Colonic mucosa (tissue), 4 donors: ENCODE results near the gene TMEM61. TPM values are rescaled to one million over a fixed set of nuclear protein-coding genes. Genes with fewer than 3 reads are reported as not detected.
"Not testable (repeated sequence)": the region's sequence is repeated elsewhere in the genome, so short reads cannot be mapped to it uniquely, and the experiment has no call there.

Experiments used
- DNase-seq: peaks from one replicate; pipeline ENCODE4 v3.0.0-alpha.2; 2020
- H3K27ac ChIP-seq: fragments of 200-600 bp; one replicate; pipeline ENCODE4 v1.8.0; 2021
- H3K27me3 ChIP-seq: fragments of 200-600 bp; one replicate; pipeline ENCODE4 v1.8.0; 2021
- H3K36me3 ChIP-seq: fragments of 200-600 bp; one replicate; pipeline ENCODE4 v1.8.0; 2021
- H3K4me1 ChIP-seq: fragments of 200-600 bp; one replicate; pipeline ENCODE4 v1.8.0; 2021; ENCODE audit warnings: mild to moderate bottlenecking
- H3K4me3 ChIP-seq: fragments of 200-600 bp; one replicate; pipeline ENCODE4 v1.8.0; 2021
- H3K9ac ChIP-seq, 2 donors: one replicate each; pipeline ENCODE4 v1.7.0; 2013; ENCODE audit warnings: control low read depth in 2 of 2, low read depth in 2 of 2, low read length in 2 of 2
- H3K9me3 ChIP-seq: fragments of 200-600 bp; one replicate; pipeline ENCODE4 v1.8.0; 2021
- intact Hi-C: fragments of 100-400 bp; cut with DNase I; formaldehyde crosslinking; loops from one replicate; pipeline ENCODE4 v1.14.1; 2022
- total RNA-seq, 2 donors: library from RNA; stranded (reverse); fragmentation: NEBNext Ultra II Directional in 1 of 2; extraction: Animal tissue kit (Norgen Biotek cat#: 25700) in 1 of 2; gene quantifications; one replicate each; pipeline ENCODE4 v1.2.1, GENCODE V29; 2021
- TF ChIP-seq, protein P1 (sequence below): fragments of 200-600 bp; IDR thresholded peaks from one replicate; pipeline ENCODE4 v1.8.0; 2022; ENCODE audit warnings: antibody characterized with exemption, mild to moderate bottlenecking
- donor health status: healthy.
- donor health status: DM: no; HTN: no; CAD: no.
- donor health status: DM: no; HTN: no; CAD: no.

TMEM61 gene
- total RNA-seq, 2 donors from 2014 or later, result 11.0 to 13.4 TPM

GRCh38 chr1:54953846-54954245 lies 26.6 kb upstream of the TMEM61 start:
- Histone ChIP-seq H3K4me3 (no peak overlapping the region), H3K9me3 (no peaks in the 10 kb centered on the region), H3K36me3 (no peaks in the 10 kb centered on the region), H3K27me3 (no peaks in the 10 kb centered on the region), H3K9ac (no peak overlapping the region), H3K27ac (no peak overlapping the region), H3K4me1 (no peaks in the 10 kb centered on the region)
- intact Hi-C loops, result no loop called here
- TF ChIP-seq, protein P1, sequence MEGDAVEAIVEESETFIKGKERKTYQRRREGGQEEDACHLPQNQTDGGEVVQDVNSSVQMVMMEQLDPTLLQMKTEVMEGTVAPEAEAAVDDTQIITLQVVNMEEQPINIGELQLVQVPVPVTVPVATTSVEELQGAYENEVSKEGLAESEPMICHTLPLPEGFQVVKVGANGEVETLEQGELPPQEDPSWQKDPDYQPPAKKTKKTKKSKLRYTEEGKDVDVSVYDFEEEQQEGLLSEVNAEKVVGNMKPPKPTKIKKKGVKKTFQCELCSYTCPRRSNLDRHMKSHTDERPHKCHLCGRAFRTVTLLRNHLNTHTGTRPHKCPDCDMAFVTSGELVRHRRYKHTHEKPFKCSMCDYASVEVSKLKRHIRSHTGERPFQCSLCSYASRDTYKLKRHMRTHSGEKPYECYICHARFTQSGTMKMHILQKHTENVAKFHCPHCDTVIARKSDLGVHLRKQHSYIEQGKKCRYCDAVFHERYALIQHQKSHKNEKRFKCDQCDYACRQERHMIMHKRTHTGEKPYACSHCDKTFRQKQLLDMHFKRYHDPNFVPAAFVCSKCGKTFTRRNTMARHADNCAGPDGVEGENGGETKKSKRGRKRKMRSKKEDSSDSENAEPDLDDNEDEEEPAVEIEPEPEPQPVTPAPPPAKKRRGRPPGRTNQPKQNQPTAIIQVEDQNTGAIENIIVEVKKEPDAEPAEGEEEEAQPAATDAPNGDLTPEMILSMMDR, result no peak
- no peak for DNase-seq

- Histone ChIP-seq H3K27ac (no peak overlapping the region), H3K9ac (no peak overlapping the region), H3K4me1 (no peaks in the 10 kb centered on the region), H3K27me3 (no peaks in the 10 kb centered on the region), H3K9me3 (no peaks in the 10 kb centered on the region), H3K4me3 (no peak overlapping the region), H3K36me3 (no peaks in the 10 kb centered on the region)
- no peak for DNase-seq
- TF ChIP-seq, protein P1, result no peak
- intact Hi-C loops, result no loop called here
Observed at GRCh38 chr1:54955359-54955758, 25.1 kb upstream of the TMEM61 start.

- Histone ChIP-seq H3K4me1 (no peaks in the 10 kb centered on the region), H3K27me3 (no peaks in the 10 kb centered on the region), H3K27ac (no peak overlapping the region), H3K36me3 (no peaks in the 10 kb centered on the region), H3K9me3 (no peaks in the 10 kb centered on the region), H3K9ac (no peak overlapping the region), H3K4me3 (no peak overlapping the region)
- TF ChIP-seq, protein P1, result no peak
- intact Hi-C loops, result no loop called here
- no peak for DNase-seq
Observed at GRCh38 chr1:54956726-54957125, 23.7 kb upstream of the TMEM61 start.

DNA sequence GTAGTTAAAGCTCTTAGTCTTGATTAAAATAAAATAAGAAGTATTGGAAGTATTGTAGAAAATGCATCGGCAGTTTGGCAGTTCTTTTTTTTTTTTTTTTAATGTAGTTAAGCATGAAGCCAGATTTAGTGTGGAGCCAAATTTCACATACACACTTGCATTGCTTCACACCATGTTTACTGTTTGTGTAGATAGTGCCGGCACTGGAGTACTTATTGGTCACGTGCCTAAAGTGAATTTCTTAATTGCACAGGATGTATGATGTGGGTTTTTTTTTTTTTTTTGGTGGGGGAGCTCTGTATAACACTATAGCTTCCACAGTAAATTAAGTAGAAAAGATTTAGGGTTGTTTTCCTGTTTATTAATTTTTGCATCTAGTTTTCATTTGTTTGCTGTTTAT lies 21.2 kb upstream of the TMEM61 start:
- Histone ChIP-seq H3K27me3 (no peaks in the 10 kb centered on the region), H3K27ac (no peak overlapping the region), H3K9ac (no peak overlapping the region), H3K9me3 (no peaks in the 10 kb centered on the region), H3K36me3 (no peaks in the 10 kb centered on the region), H3K4me3 (no peak overlapping the region), H3K4me1 (no peaks in the 10 kb centered on the region)
- intact Hi-C loops, result no loop called here
- no peak for DNase-seq
- TF ChIP-seq, protein P1, result no peak

DNA sequence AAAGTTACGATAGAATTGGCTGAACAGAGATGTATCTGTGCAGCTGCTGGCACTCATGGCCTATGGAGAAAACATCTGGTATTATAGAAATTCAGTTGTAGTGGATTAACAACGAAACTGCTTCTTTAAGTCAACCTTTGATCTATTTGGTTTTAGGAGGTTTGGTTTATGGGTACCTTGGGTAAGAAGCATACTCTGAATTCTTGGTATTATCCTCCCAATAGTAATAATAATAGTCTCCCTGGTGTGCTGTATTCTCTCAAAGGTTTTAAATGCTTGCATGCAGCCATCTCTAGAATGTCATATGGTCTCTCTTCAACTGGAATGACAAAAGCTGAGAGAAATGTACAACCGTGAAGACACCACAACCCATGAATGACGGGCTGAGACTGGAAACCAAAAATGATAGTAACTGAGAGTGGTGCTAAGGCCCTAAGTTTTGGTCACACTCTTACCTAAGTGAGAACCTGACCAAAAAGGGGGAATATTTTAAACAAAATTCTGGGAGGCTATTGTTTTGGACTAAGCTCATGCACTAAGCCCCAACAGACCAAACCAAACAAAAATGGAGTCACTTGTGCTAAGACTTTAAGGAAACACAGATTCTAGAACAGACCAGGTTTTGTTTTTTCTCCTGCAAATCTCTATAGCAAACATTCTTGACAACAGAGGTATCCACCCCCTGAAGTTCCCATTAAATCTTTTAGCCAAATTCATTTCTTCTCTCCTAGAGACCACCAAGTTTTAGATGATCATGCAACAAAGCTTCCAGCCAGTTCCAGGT lies 17.6 kb upstream of the TMEM61 start:
- intact Hi-C loops, result no loop called here
- H3K4me3 ChIP-seq, result no peak overlapping the region
- no peaks in the 10 kb centered on the region for H3K27me3 ChIP-seq
- no peak overlapping the region for H3K9ac ChIP-seq
- H3K27ac ChIP-seq, result no peak overlapping the region
- TF ChIP-seq, protein P1, result no peak
- no peak for DNase-seq
- no peaks in the 10 kb centered on the region for H3K4me1 ChIP-seq
- no peaks in the 10 kb centered on the region for H3K36me3 ChIP-seq
- no peaks in the 10 kb centered on the region for H3K9me3 ChIP-seq

GRCh38 chr1:54963829-54964228 lies 16.6 kb upstream of the TMEM61 start:
- H3K9ac ChIP-seq, H3K4me3 ChIP-seq, H3K36me3 ChIP-seq, H3K27ac ChIP-seq, intact Hi-C loops, H3K4me1 ChIP-seq, H3K27me3 ChIP-seq, DNase-seq, H3K9me3 ChIP-seq: not testable (repeated sequence)
